Measurements from ENCODE around the gene WT1. TPM values are rescaled to one million over a fixed set of nuclear protein-coding genes. Genes with fewer than 3 reads are reported as not detected.

WT1 gene
- total and polyA plus RNA-seq, 4 donors = 0.05 to 0.06 TPM; not detected in 2

DNA sequence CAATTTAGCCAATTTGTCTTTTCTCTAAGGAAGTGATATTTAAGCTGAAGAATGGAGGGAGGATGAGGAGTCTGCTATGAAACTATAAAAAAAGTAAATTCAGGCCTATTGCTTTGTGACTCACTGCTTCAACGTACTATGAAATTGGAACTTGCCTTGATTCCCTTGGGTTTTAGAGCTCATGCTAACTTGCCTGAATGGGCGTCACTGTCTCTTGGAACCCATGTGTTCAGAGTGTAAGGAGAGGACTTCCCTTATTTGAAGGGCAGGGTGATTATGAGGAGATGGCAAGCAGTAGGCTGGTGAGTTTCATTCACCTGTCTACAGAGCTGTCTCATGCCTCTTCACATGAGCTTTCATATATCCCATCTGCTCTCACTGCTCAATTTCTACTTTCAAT lies 28.7 kb upstream of the WT1 start:
- Histone ChIP-seq H3K4me3 (ENCODE audit: low read depth in 1 of 3, low read length in 3 of 3) (no peak overlapping the region), H3K27me3 (ENCODE audit: control insufficient read depth in 4 of 4, insufficient read depth in 4 of 4, low read length in 3 of 4) (no peaks in the 10 kb centered on the region), H3K27ac (ENCODE audit: low read depth in 1 of 2, low read length in 2 of 2) (no peak overlapping the region), H3K9me3 (ENCODE audit: control insufficient read depth in 4 of 4, low read length in 3 of 4) (no peaks in the 10 kb centered on the region), H3K4me1 (ENCODE audit: control insufficient read depth in 4 of 4, insufficient read depth in 4 of 4, low read length in 3 of 4) (no peaks in the 10 kb centered on the region), H3K36me3 (ENCODE audit: control insufficient read depth in 4 of 4, insufficient read depth in 3 of 4, low read depth in 1 of 4, low read length in 3 of 4) (no peaks in the 10 kb centered on the region), H3K9ac (ENCODE audit: low read depth in 1 of 2, low read length in 2 of 2) (no peak overlapping the region)
- no peak for DNase-seq (ENCODE audit: low spot score)
- TF ChIP-seq FOXA2 (IDR thresholded peaks at IDR 0.05) (no peak), FOXA1 (IDR thresholded peaks at IDR 0.05) (no peak), SP1 (IDR thresholded peaks at IDR 0.05) (no peak)
- 83% methylated on average over 2 of the region's 2 CpGs for WGBS

DNA sequence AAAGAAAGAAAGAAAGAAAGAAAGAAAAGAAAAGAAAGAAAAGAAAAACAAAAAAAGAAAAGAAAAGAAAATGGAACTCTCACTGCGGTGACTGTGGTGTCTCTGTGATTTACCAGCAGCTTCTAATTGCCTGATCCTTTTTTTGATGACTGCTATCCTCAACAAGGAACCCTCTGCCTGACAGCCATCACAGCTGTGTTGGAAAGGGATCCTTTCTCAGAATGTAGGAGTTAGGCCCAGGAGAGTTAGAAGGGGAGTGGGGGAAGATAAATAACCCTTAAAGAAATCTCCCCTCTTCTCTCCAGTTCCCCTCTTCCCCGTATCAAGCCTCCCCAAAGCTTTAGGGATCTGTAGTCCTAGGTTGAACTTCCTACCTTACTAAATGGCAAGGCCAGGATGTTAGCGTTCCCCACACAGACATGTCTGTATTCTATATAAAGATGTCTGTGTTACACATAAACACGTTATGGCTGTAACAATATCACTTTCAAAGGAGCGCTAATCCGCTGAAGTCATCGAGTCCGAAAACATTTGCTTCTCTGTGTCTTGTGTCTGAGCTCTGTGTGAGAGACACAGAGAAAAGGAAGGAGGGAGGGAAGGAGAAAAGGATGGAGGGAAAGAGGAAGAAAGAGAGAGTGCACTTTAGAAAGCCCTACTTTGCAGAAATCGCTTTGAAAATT lies 26.8 kb upstream of the WT1 start:
- DNase-seq (ENCODE audit: low spot score) = no peak
- Histone ChIP-seq H3K27me3 (ENCODE audit: control insufficient read depth in 4 of 4, insufficient read depth in 4 of 4, low read length in 3 of 4) (no peaks in the 10 kb centered on the region), H3K9me3 (ENCODE audit: control insufficient read depth in 4 of 4, low read length in 3 of 4) (no peaks in the 10 kb centered on the region), H3K9ac (ENCODE audit: low read depth in 1 of 2, low read length in 2 of 2) (no peak overlapping the region), H3K36me3 (ENCODE audit: control insufficient read depth in 4 of 4, insufficient read depth in 3 of 4, low read depth in 1 of 4, low read length in 3 of 4) (no peaks in the 10 kb centered on the region), H3K4me3 (ENCODE audit: low read depth in 1 of 3, low read length in 3 of 3) (no peak overlapping the region), H3K4me1 (ENCODE audit: control insufficient read depth in 4 of 4, insufficient read depth in 4 of 4, low read length in 3 of 4) (no peaks in the 10 kb centered on the region), H3K27ac (ENCODE audit: low read depth in 1 of 2, low read length in 2 of 2) (no peak overlapping the region)
- no peak for TF ChIP-seq EGR1 (IDR thresholded peaks at IDR 0.05; ENCODE audit: low read depth in 2 of 2)
- TF ChIP-seq, protein P1, sequence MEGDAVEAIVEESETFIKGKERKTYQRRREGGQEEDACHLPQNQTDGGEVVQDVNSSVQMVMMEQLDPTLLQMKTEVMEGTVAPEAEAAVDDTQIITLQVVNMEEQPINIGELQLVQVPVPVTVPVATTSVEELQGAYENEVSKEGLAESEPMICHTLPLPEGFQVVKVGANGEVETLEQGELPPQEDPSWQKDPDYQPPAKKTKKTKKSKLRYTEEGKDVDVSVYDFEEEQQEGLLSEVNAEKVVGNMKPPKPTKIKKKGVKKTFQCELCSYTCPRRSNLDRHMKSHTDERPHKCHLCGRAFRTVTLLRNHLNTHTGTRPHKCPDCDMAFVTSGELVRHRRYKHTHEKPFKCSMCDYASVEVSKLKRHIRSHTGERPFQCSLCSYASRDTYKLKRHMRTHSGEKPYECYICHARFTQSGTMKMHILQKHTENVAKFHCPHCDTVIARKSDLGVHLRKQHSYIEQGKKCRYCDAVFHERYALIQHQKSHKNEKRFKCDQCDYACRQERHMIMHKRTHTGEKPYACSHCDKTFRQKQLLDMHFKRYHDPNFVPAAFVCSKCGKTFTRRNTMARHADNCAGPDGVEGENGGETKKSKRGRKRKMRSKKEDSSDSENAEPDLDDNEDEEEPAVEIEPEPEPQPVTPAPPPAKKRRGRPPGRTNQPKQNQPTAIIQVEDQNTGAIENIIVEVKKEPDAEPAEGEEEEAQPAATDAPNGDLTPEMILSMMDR (IDR thresholded peaks at IDR 0.05; ENCODE audit: low read depth, low read length, missing input control) = no peak
- TF ChIP-seq FOXA2 (IDR thresholded peaks at IDR 0.05) = no peak
- TF ChIP-seq, protein P2, sequence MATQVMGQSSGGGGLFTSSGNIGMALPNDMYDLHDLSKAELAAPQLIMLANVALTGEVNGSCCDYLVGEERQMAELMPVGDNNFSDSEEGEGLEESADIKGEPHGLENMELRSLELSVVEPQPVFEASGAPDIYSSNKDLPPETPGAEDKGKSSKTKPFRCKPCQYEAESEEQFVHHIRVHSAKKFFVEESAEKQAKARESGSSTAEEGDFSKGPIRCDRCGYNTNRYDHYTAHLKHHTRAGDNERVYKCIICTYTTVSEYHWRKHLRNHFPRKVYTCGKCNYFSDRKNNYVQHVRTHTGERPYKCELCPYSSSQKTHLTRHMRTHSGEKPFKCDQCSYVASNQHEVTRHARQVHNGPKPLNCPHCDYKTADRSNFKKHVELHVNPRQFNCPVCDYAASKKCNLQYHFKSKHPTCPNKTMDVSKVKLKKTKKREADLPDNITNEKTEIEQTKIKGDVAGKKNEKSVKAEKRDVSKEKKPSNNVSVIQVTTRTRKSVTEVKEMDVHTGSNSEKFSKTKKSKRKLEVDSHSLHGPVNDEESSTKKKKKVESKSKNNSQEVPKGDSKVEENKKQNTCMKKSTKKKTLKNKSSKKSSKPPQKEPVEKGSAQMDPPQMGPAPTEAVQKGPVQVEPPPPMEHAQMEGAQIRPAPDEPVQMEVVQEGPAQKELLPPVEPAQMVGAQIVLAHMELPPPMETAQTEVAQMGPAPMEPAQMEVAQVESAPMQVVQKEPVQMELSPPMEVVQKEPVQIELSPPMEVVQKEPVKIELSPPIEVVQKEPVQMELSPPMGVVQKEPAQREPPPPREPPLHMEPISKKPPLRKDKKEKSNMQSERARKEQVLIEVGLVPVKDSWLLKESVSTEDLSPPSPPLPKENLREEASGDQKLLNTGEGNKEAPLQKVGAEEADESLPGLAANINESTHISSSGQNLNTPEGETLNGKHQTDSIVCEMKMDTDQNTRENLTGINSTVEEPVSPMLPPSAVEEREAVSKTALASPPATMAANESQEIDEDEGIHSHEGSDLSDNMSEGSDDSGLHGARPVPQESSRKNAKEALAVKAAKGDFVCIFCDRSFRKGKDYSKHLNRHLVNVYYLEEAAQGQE (IDR thresholded peaks at IDR 0.05) = no peak
- no peak for TF ChIP-seq HNF4A (conservative IDR thresholded peaks at IDR 0.05)
- TF ChIP-seq FOXA1 (IDR thresholded peaks at IDR 0.05) = no peak
- TF ChIP-seq GABPA (IDR thresholded peaks at IDR 0.05 in 1 of 2, conservative IDR thresholded peaks at IDR 0.05 in 1 of 2) = no peak
- no peak for TF ChIP-seq RXRA (IDR thresholded peaks at IDR 0.05)
- WGBS = 73% methylated on average over 9 of the region's 9 CpGs

DNA sequence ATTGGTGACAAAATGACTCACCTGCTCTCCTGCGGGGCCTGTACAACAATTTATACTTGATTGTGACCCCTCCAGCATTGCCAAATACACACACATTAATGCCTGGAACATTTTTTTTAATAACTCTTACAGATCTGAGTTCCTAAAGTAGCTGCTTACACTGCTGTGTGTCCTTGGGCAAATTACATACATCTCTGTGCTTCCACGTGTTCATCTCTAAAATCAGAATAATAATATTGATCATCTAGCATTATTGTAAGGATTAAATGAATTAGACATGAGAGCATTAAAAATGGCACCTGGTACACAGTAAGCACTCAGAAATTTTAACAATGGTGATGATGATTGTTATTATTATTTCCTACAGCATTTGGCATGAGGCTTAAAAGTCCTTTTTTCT lies 21.5 kb upstream of the WT1 start:
- Histone ChIP-seq H3K9ac (ENCODE audit: low read depth in 1 of 2, low read length in 2 of 2) (no peak overlapping the region), H3K4me1 (ENCODE audit: control insufficient read depth in 4 of 4, insufficient read depth in 4 of 4, low read length in 3 of 4) (no peaks in the 10 kb centered on the region), H3K9me3 (ENCODE audit: control insufficient read depth in 4 of 4, low read length in 3 of 4) (no peaks in the 10 kb centered on the region), H3K27ac (ENCODE audit: low read depth in 1 of 2, low read length in 2 of 2) (no peak overlapping the region), H3K36me3 (ENCODE audit: control insufficient read depth in 4 of 4, insufficient read depth in 3 of 4, low read depth in 1 of 4, low read length in 3 of 4) (no peaks in the 10 kb centered on the region), H3K4me3 (ENCODE audit: low read depth in 1 of 3, low read length in 3 of 3) (no peak overlapping the region), H3K27me3 (ENCODE audit: control insufficient read depth in 4 of 4, insufficient read depth in 4 of 4, low read length in 3 of 4) (peaks cover 0 to under 1% (median 0%) of the 10 kb centered on the region in 4 donors)
- DNase-seq (ENCODE audit: low spot score) = no peak
- WGBS = 89% methylated on average over 2 of the region's 2 CpGs
- TF ChIP-seq EGR1 (IDR thresholded peaks at IDR 0.05; ENCODE audit: low read depth in 2 of 2) = no peak
- TF ChIP-seq JUND (IDR thresholded peaks at IDR 0.05) = no peak
- TF ChIP-seq TAF1 (conservative IDR thresholded peaks at IDR 0.05) = no peak
- no peak for TF ChIP-seq FOXA2 (IDR thresholded peaks at IDR 0.05)
- TF ChIP-seq, protein P3, sequence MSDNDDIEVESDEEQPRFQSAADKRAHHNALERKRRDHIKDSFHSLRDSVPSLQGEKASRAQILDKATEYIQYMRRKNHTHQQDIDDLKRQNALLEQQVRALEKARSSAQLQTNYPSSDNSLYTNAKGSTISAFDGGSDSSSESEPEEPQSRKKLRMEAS (IDR thresholded peaks at IDR 0.05) = no peak
- no peak for TF ChIP-seq FOXA1 (IDR thresholded peaks at IDR 0.05)
- TF ChIP-seq GABPA (IDR thresholded peaks at IDR 0.05 in 1 of 2, conservative IDR thresholded peaks at IDR 0.05 in 1 of 2) = no peak
- TF ChIP-seq, protein P1 (IDR thresholded peaks at IDR 0.05; ENCODE audit: low read depth, low read length, missing input control) = no peak
- TF ChIP-seq, protein P2 (IDR thresholded peaks at IDR 0.05) = no peak
- TF ChIP-seq SP1 (IDR thresholded peaks at IDR 0.05) = no peak
- no peak for TF ChIP-seq RAD21 (IDR thresholded peaks at IDR 0.05)
- TF ChIP-seq NR2F2 (IDR thresholded peaks at IDR 0.05) = no peak

Measured in liver (tissue), 9 donors.